Naive B cell (primary cell): Measurements from ENCODE around the gene CXCL14. TPM values are rescaled to one million over a fixed set of nuclear protein-coding genes. Genes with fewer than 3 reads are reported as not detected.
A peak's percentile ranks its signal among the peaks of the same experiment; 100 is the strongest.

Source experiments
- ATAC-seq, 2 donors: fragments of 150-1000 bp; cut with Tn5 transposase; 2 replicates each; pipeline ENCODE4 v1.10.0; 2021; ENCODE audit warnings: low read depth in 2 of 2, mild to moderate bottlenecking in 2 of 2, moderate library complexity in 2 of 2
- DNase-seq: peaks from one replicate; pipeline ENCODE4 v3.0.0; 2022
- H3K27ac Mint-ChIP-seq, 6 donors: one replicate each; pipeline ENCODE4 v1.8.0; 2020 to 2022; ENCODE audit warnings: mild to moderate bottlenecking in 6 of 6, mixed read lengths in 6 of 6, moderate library complexity in 5 of 6, inconsistent platforms in 2 of 6
- H3K27me3 Mint-ChIP-seq, 3 donors: one replicate each; pipeline ENCODE4 v1.8.0; 2021 to 2022; ENCODE audit warnings: mixed read lengths in 3 of 3, mild to moderate bottlenecking in 1 of 3
- H3K36me3 Mint-ChIP-seq, 2 donors: one replicate each; pipeline ENCODE4 v1.8.0; 2020 to 2022; ENCODE audit warnings: mixed read lengths in 2 of 2, inconsistent platforms in 1 of 2, mild to moderate bottlenecking in 1 of 2
- H3K4me1 Mint-ChIP-seq, 3 donors: one replicate each; pipeline ENCODE4 v1.8.0; 2020 to 2022; ENCODE audit warnings: mixed read lengths in 3 of 3, inconsistent platforms in 1 of 3, mild to moderate bottlenecking in 1 of 3, moderate library complexity in 1 of 3
- H3K4me3 Mint-ChIP-seq, 8 donors: one replicate each; pipeline ENCODE4 v1.8.0; 2020 to 2022; ENCODE audit warnings: mild to moderate bottlenecking in 8 of 8, mixed read lengths in 8 of 8, moderate library complexity in 8 of 8, inconsistent platforms in 2 of 8
- H3K9me3 Mint-ChIP-seq, 7 donors: one replicate each; pipeline ENCODE4 v1.8.0; 2020 to 2022; ENCODE audit warnings: mixed read lengths in 7 of 7, mild to moderate bottlenecking in 5 of 7, inconsistent platforms in 2 of 7, moderate library complexity in 1 of 7
- polyA plus RNA-seq, 6 donors: library from polyadenylated mRNA; unstranded; fragments of 300-500 nt; fragmentation: Illumina TruSeq; gene quantifications; one replicate each; pipeline ENCODE4 v1.2.3, GENCODE V29; 2021; ENCODE audit warnings: low read depth in 6 of 6

The CXCL14 gene
- polyA plus RNA-seq, 6 donors from 2014 or later = not detected

DNA sequence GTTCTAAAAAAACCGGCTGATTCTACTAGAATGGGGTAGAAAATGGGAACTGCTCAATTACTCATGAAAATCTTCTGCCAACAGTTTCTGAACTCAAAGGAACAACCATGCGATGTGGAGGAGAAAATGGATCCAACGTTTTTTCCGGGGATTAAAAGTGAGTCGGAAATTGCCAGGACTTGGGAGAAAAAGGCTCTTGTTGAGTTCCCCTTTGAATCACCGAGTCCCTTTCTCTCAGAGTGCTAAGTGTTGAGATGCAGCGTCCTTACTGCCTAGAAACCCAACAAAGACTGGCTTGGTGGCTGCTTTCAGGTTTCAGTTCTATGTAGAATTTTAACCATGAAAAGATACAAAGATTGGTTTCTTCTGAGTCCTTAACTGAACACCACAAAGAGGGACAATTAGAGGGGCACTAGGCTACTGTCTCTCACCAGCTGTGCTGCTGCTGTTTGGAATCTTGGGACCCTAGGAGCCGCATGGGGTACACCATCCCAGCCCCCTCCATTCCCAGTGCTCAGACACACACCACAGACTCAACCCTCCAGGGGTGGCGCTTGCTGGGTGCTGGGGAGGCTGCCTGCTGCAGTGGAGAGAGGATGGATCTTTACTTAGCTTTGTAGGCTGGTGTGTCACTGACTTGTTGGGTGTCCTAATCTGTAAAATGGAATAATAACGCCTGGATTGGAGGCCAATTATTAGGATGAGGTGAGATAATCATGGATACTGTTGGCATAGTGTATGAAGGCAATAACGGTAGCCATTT is 21.5 kb downstream of the CXCL14 start:
- no peak overlapping the region for H3K4me3 Mint-ChIP-seq
- H3K9me3 Mint-ChIP-seq = peaks cover 0 to 11% (median 1%) of the 10 kb centered on the region in 7 donors
- DNase-seq = no peak
- H3K27ac Mint-ChIP-seq = peak overlapping the region in 1 of 6 donors; percentile 47
- no peak for ATAC-seq
- no peaks in the 10 kb centered on the region for H3K36me3 Mint-ChIP-seq
- H3K27me3 Mint-ChIP-seq = peaks cover 21 to 71% (median 68%) of the 10 kb centered on the region in 3 donors
- peaks cover 6 to 11% (median 8%) of the 10 kb centered on the region in 3 donors for H3K4me1 Mint-ChIP-seq

DNA sequence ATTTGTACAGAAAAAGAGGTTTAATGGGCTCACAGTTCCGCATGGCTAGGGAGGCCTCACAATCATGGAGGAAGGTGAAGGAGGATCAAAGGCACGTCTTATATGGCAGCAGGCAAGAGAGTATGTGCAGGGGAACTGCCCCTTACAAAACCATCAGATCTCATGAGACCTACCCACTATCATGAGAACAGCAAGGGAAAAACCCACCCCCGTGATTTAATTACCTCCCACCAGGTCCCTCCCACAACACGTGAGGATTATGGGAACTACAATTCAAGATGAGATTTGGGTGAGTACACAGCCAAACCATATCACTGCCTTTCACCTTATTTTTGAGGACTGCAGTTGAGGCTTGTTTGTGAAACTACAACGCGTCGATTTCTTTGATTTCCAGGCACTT is 22.2 kb downstream of the CXCL14 start:
- no peak overlapping the region for H3K4me3 Mint-ChIP-seq
- H3K27me3 Mint-ChIP-seq = peaks cover 27 to 75% (median 75%) of the 10 kb centered on the region in 3 donors
- no peak overlapping the region for H3K27ac Mint-ChIP-seq
- no peak for DNase-seq
- H3K36me3 Mint-ChIP-seq = no peaks in the 10 kb centered on the region
- peaks cover 0 to 11% (median 1%) of the 10 kb centered on the region in 7 donors for H3K9me3 Mint-ChIP-seq
- no peak for ATAC-seq
- H3K4me1 Mint-ChIP-seq = peaks cover 6 to 11% (median 8%) of the 10 kb centered on the region in 3 donors

DNA sequence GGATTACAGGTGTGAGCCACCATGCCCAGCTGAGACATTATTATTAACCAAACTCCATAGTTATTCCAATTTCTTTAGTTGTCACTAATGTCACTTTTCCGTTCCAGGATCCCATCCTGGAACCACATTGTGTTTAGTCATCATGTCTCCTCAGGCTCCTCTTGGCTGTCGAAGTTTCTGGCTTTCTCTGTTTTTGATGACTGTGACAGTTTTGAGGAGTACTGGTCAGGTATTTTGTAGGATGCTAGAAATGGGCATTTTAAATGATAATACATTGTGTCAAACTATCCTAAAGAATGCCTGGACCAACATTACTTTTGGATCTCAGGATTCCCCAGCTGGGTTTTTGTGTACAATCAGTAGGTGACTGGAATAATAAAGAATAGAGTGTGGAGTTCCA is 23.3 kb downstream of the CXCL14 start:
- DNase-seq = no peak
- Mint-ChIP-seq H3K36me3 (no peaks in the 10 kb centered on the region), H3K4me1 (peaks cover 1 to 6% (median 4%) of the 10 kb centered on the region in 3 donors), H3K27ac (no peak overlapping the region), H3K9me3 (peaks cover 0 to 11% (median 1%) of the 10 kb centered on the region in 7 donors), H3K27me3 (peaks cover 27 to 78% (median 78%) of the 10 kb centered on the region in 3 donors), H3K4me3 (no peak overlapping the region)
- ATAC-seq = no peak

DNA sequence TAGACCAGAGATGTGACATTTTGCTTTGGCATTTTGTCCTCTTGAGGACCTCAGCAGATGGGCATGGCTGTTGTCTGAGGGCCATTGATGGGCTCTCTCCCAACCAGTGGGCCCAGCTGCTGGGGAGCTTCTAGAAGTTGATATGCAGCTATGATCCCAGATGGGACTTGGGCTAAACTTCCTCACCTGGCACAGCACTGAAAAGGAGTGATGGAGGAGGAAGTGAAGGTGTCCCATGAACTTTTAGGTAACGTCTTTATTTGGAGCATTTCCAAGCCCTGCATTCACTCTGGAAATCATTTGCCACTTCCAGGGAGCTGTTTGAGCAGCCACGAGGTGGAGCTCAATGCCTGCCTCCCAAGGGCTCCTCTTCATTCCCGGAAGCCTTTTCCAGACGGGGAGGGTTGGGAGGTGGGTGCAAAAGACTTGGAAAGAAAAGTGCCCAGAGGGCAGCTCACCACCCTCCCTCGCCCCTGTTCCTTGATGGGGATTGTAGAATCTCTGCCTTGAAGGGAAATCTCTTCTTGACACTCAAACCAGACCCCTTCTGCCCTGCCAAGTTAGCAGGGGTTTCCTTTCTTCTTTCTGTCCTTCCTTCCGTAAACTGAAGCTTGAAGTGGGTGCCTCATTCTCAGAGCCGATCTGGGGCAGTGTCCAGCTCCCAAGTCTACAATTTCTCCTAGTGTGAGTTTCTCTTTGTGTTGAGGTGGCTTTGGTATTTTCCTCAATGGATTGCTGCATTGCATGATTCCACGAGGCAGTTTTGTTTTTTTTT is 24.9 kb downstream of the CXCL14 start:
- no peak overlapping the region for H3K27ac Mint-ChIP-seq
- DNase-seq (no peak), ATAC-seq (no peak)
- peaks cover 36 to 79% (median 78%) of the 10 kb centered on the region in 3 donors for H3K27me3 Mint-ChIP-seq
- H3K4me3 Mint-ChIP-seq = peak overlapping the region in 1 of 8 donors; percentile 44
- no peaks in the 10 kb centered on the region for H3K36me3 Mint-ChIP-seq
- peaks cover 0 to 11% (median 1%) of the 10 kb centered on the region in 7 donors for H3K9me3 Mint-ChIP-seq
- no peaks in the 10 kb centered on the region for H3K4me1 Mint-ChIP-seq

- Mint-ChIP-seq H3K27ac (no peak overlapping the region), H3K27me3 (peaks cover 44 to 86% (median 80%) of the 10 kb centered on the region in 3 donors)
- peak in 1 of 2 donors; percentile 37 for ATAC-seq
Measured at GRCh38 chr5:135551593-135552447, 27.0 kb downstream of the CXCL14 start.

DNA sequence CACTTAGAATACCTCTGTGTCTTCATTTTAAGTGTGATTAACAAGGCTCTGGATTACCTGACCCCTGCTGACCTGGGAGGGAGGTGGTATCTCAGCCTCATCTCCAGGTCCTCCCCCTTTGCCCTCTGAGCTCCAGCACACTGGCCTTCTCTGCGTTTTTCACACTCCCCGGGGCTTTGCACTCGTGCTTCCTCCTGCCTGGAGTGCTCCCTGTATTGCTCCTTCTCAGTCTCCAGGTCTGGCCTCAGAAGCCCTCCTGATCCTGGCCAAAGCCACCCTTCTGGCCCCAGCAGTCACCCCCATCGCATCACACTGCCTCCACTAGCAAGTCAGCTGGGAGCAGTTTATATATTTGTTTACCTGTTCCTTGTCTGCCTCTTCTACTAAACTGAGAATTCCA is 29.4 kb downstream of the CXCL14 start:
- no peak for DNase-seq
- no peak for ATAC-seq
- Mint-ChIP-seq H3K4me1 (peaks cover 0 to 8% (median 8%) of the 10 kb centered on the region in 3 donors), H3K9me3 (peaks cover 0 to 2% (median 0%) of the 10 kb centered on the region in 7 donors), H3K4me3 (no peak overlapping the region), H3K27me3 (peaks cover 65 to 93% (median 88%) of the 10 kb centered on the region in 3 donors), H3K36me3 (no peaks in the 10 kb centered on the region), H3K27ac (no peak overlapping the region)

More at GRCh38 chr5:135551593-135552447, 27.0 kb downstream of the CXCL14 start:
- Mint-ChIP-seq H3K4me3 (no peak overlapping the region), H3K4me1 (no peaks in the 10 kb centered on the region), H3K9me3 (peaks cover 0 to 9% (median 2%) of the 10 kb centered on the region in 7 donors), H3K36me3 (no peaks in the 10 kb centered on the region)
- DNase-seq = peak; percentile 18

- peaks cover 0 to 2% (median 0%) of the 10 kb centered on the region in 7 donors for H3K9me3 Mint-ChIP-seq
- DNase-seq (no peak), ATAC-seq (no peak)
- H3K27me3 Mint-ChIP-seq = peaks cover 73 to 91% (median 89%) of the 10 kb centered on the region in 3 donors
- H3K4me1 Mint-ChIP-seq = peaks cover 8 to 21% (median 18%) of the 10 kb centered on the region in 3 donors
- no peak overlapping the region for H3K27ac Mint-ChIP-seq
- no peaks in the 10 kb centered on the region for H3K36me3 Mint-ChIP-seq
- peak overlapping the region in 2 of 8 donors; percentile 6 to 9 for H3K4me3 Mint-ChIP-seq
Measured at GRCh38 chr5:135547590-135548254, 31.1 kb downstream of the CXCL14 start.

DNA sequence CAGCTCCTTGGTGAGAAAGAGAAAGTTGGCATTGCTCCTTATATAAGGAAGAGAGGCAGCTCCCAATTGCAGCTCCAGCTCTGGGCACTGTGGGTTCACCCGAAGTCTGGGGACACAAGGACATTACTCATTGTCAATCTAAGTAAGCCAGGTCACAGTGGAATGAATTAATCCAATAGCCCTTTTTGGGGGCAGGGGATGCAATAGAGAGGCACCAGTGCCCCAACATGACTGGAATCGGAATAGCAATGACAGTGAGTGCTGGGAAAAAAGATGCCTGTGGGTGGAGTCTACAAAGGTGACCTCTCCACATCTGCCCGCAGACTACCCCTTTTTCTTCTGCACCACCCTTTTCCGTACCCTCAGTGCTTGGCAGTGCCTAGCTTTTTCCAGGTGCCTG is 31.9 kb downstream of the CXCL14 start:
- Mint-ChIP-seq H3K4me1 (peaks cover 8 to 21% (median 18%) of the 10 kb centered on the region in 3 donors), H3K27ac (no peak overlapping the region), H3K27me3 (peaks cover 68 to 90% (median 86%) of the 10 kb centered on the region in 3 donors), H3K4me3 (peak overlapping the region in 2 of 8 donors; percentile 9 to 56), H3K36me3 (no peaks in the 10 kb centered on the region), H3K9me3 (peaks cover 0 to 2% (median 0%) of the 10 kb centered on the region in 7 donors)
- no peak for DNase-seq
- ATAC-seq = no peak

GRCh38 chr5:135546101-135546500 is 32.7 kb downstream of the CXCL14 start:
- peaks cover 8 to 21% (median 18%) of the 10 kb centered on the region in 3 donors for H3K4me1 Mint-ChIP-seq
- peaks cover 0 to 2% (median 0%) of the 10 kb centered on the region in 7 donors for H3K9me3 Mint-ChIP-seq
- peaks cover 71 to 92% (median 89%) of the 10 kb centered on the region in 3 donors for H3K27me3 Mint-ChIP-seq
- ATAC-seq = no peak
- H3K4me3 Mint-ChIP-seq = peak overlapping the region in 6 of 8 donors; percentile 32 to 89 (median 56)
- H3K36me3 Mint-ChIP-seq = no peaks in the 10 kb centered on the region
- no peak for DNase-seq
- no peak overlapping the region for H3K27ac Mint-ChIP-seq

DNA sequence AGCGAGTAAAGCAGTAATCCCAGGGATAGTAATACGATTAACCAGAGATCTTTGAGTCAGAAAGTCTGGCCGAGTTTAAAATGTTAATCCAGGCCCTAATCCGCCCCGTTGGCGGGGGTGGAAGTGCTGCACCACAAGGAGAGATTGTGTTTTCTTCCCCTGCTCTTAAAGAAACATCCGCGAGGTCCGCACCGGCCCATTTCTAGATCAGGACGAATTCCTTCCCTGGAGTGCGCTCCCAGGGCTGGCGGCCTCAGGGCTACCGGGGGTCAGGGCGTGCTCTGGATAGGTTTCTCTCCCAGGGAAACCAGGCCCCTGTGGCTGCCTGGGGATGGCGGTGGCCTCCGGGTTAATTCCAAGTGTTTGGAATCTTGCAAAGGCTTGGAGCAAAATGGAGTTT is 33.7 kb downstream of the CXCL14 start:
- Mint-ChIP-seq H3K4me3 (peak overlapping the region; percentile 71 to 94 (median 88)), H3K36me3 (no peaks in the 10 kb centered on the region), H3K4me1 (peaks cover 8 to 21% (median 18%) of the 10 kb centered on the region in 3 donors), H3K27ac (no peak overlapping the region), H3K27me3 (peaks cover 76 to 92% (median 89%) of the 10 kb centered on the region in 3 donors), H3K9me3 (peaks cover 0 to 2% (median 0%) of the 10 kb centered on the region in 7 donors)
- DNase-seq = no peak
- ATAC-seq = no peak

GRCh38 chr5:135543485-135544304 is 35.1 kb downstream of the CXCL14 start:
- ATAC-seq (peak in 1 of 2 donors; percentile 36), DNase-seq (no peak)
- no peaks in the 10 kb centered on the region for H3K36me3 Mint-ChIP-seq
- H3K4me3 Mint-ChIP-seq = peak overlapping the region; percentile 83 to 94 (median 89)
- H3K9me3 Mint-ChIP-seq = peaks cover 0 to 2% (median 0%) of the 10 kb centered on the region in 7 donors
- peaks cover 8 to 21% (median 18%) of the 10 kb centered on the region in 3 donors for H3K4me1 Mint-ChIP-seq
- H3K27ac Mint-ChIP-seq = peak overlapping the region in 1 of 6 donors; percentile 73
- peaks cover 76 to 91% (median 89%) of the 10 kb centered on the region in 3 donors for H3K27me3 Mint-ChIP-seq
